ENCODE data around the gene SHISAL1.

- TF ChIP-seq POLR2A (IDR thresholded peaks at IDR 0.05) (no peak), CTCF (IDR thresholded peaks at IDR 0.05) (no peak)
These were observed 43.6 kb downstream of the SHISAL1 start for GRCh38 chr22:44269117-44269498.
